ENCODE data around the gene GRB14.

Gene GRB14

GRCh38 chr2:164609790-164610189 lies 11.5 kb downstream of the GRB14 start:
- no peak for DNase-seq

GRCh38 chr2:164606557-164606956 lies 14.7 kb downstream of the GRB14 start:
- DNase-seq: no peak

GRCh38 chr2:164605295-164605694 lies 16.0 kb downstream of the GRB14 start:
- no peak for DNase-seq

- DNase-seq: no peak
Observed at GRCh38 chr2:164600763-164601162, 20.5 kb downstream of the GRB14 start.

GRCh38 chr2:164599954-164600589 lies 21.2 kb downstream of the GRB14 start:
- no peak for DNase-seq

- no peak for DNase-seq
Observed at GRCh38 chr2:164597983-164598382, 23.3 kb downstream of the GRB14 start.

- no peak for DNase-seq
Observed at GRCh38 chr2:164595031-164595430, 26.3 kb downstream of the GRB14 start.

GRCh38 chr2:164593959-164594358 lies 27.3 kb downstream of the GRB14 start:
- no peak for DNase-seq

GRCh38 chr2:164593541-164593940 lies 27.7 kb downstream of the GRB14 start:
- no peak for DNase-seq

- no peak for DNase-seq
Observed at GRCh38 chr2:164589522-164589921, 31.8 kb downstream of the GRB14 start.

GRCh38 chr2:164581050-164581449 lies 40.2 kb downstream of the GRB14 start:
- DNase-seq: no peak

- no peak for DNase-seq
Observed at GRCh38 chr2:164574931-164575330, 46.4 kb downstream of the GRB14 start.

- DNase-seq: no peak
Observed at GRCh38 chr2:164570475-164570874, 50.8 kb downstream of the GRB14 start.

GRCh38 chr2:164569378-164569777 lies 51.9 kb downstream of the GRB14 start:
- no peak for DNase-seq

- DNase-seq: no peak
Observed at GRCh38 chr2:164568317-164568716, 53.0 kb downstream of the GRB14 start.

- no peak for DNase-seq
Observed at GRCh38 chr2:164567335-164567989, 53.8 kb downstream of the GRB14 start.

GRCh38 chr2:164565359-164565758 lies 55.9 kb downstream of the GRB14 start:
- DNase-seq: no peak

GRCh38 chr2:164562666-164563065 lies 58.6 kb downstream of the GRB14 start:
- no peak for DNase-seq

GRCh38 chr2:164561991-164562390 lies 59.3 kb downstream of the GRB14 start:
- DNase-seq: no peak

GRCh38 chr2:164561416-164561815 lies 59.9 kb downstream of the GRB14 start:
- no peak for DNase-seq

GRCh38 chr2:164560902-164561301 lies 60.4 kb downstream of the GRB14 start:
- DNase-seq: no peak

- DNase-seq: no peak
Observed at GRCh38 chr2:164560181-164560792, 61.0 kb downstream of the GRB14 start.

GRCh38 chr2:164558450-164558849 lies 62.8 kb downstream of the GRB14 start:
- no peak for DNase-seq

- no peak for DNase-seq
Observed at GRCh38 chr2:164554487-164554886, 66.8 kb downstream of the GRB14 start.
